Body of pancreas (tissue), 4 donors: ENCODE results near the gene SCUBE1.

Experiments
- POLR2A ChIP-seq, 3 donors: fragments of 450-650 bp; IDR thresholded peaks; one replicate each; pipeline ENCODE4 v1.6.1; 2016; ENCODE audit warnings: antibody characterized with exemption in 3 of 3, mild to moderate bottlenecking in 2 of 3
- TF ChIP-seq, protein P1 (sequence below), 7 experiments: fragments of 450-650 bp in 4 of 7; fragments of 200-600 bp in 3 of 7; sonication (generic) in 3 of 7; IDR thresholded peaks; one replicate each; pipeline ENCODE4 v1.5.1; 2016 to 2019; ENCODE audit warnings: antibody characterized with exemption in 7 of 7

GRCh38 chr22:43182118-43182517 lies 161.1 kb downstream of the SCUBE1 start:
- TF ChIP-seq, protein P1, sequence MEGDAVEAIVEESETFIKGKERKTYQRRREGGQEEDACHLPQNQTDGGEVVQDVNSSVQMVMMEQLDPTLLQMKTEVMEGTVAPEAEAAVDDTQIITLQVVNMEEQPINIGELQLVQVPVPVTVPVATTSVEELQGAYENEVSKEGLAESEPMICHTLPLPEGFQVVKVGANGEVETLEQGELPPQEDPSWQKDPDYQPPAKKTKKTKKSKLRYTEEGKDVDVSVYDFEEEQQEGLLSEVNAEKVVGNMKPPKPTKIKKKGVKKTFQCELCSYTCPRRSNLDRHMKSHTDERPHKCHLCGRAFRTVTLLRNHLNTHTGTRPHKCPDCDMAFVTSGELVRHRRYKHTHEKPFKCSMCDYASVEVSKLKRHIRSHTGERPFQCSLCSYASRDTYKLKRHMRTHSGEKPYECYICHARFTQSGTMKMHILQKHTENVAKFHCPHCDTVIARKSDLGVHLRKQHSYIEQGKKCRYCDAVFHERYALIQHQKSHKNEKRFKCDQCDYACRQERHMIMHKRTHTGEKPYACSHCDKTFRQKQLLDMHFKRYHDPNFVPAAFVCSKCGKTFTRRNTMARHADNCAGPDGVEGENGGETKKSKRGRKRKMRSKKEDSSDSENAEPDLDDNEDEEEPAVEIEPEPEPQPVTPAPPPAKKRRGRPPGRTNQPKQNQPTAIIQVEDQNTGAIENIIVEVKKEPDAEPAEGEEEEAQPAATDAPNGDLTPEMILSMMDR (IDR thresholded peaks at IDR 0.05) = no peak
- TF ChIP-seq POLR2A (IDR thresholded peaks at IDR 0.05) = no peak
